Skeletal muscle tissue (tissue), 5 donors: Measurements from ENCODE around the gene SLC35E1. TPM values are rescaled to one million over a fixed set of nuclear protein-coding genes. Genes with fewer than 3 reads are reported as not detected.
"Not testable (repeated sequence)": the region's sequence is repeated elsewhere in the genome, so short reads cannot be mapped to it uniquely, and the experiment has no call there.

Source experiments
- H3K27ac ChIP-seq: one replicate; pipeline ENCODE4 v1.7.0; 2013; ENCODE audit warnings: mild to moderate bottlenecking, low read depth, low read length, inconsistent platforms
- H3K27me3 ChIP-seq, 3 donors: one replicate each; pipeline ENCODE4 v1.7.0; 2013; ENCODE audit warnings: low read length in 3 of 3; ENCODE audit not compliant: control insufficient read depth in 3 of 3, insufficient read depth in 3 of 3
- H3K36me3 ChIP-seq, 3 donors: one replicate each; pipeline ENCODE4 v1.7.0; 2013; ENCODE audit warnings: low read length in 3 of 3; ENCODE audit not compliant: control insufficient read depth in 3 of 3, insufficient read depth in 3 of 3
- H3K4me1 ChIP-seq, 3 donors: one replicate each; pipeline ENCODE4 v1.7.0; 2013; ENCODE audit warnings: low read length in 3 of 3, mild to moderate bottlenecking in 3 of 3; ENCODE audit not compliant: control insufficient read depth in 3 of 3, insufficient read depth in 3 of 3
- H3K4me3 ChIP-seq, 3 donors: one replicate each; pipeline ENCODE4 v1.7.0; 2013; ENCODE audit warnings: low read length in 3 of 3
- H3K9ac ChIP-seq, 3 donors: one replicate each; pipeline ENCODE4 v1.7.0; 2013; ENCODE audit warnings: low read length in 3 of 3, mild to moderate bottlenecking in 3 of 3, moderate library complexity in 2 of 3, low read depth in 1 of 3
- H3K9me3 ChIP-seq, 3 donors: one replicate each; pipeline ENCODE4 v1.7.0; 2013; ENCODE audit warnings: low read length in 3 of 3; ENCODE audit not compliant: control insufficient read depth in 3 of 3
- small RNA-seq: library from RNA; depleted of rRNA; stranded (forward); fragments of <200 nt; gene quantifications from one replicate; pipeline ENCODE3, GENCODE V24; 2014
- total RNA-seq: library from RNA; depleted of rRNA; stranded (reverse); fragments of >200 nt; gene quantifications from one replicate; pipeline ENCODE4 v1.2.3, GENCODE V29; 2014
- donor health status: Osteomylitis.

The SLC35E1 gene
- total RNA-seq, 1 donor from 2014 or later = 16.2 TPM

GRCh38 chr19:16506961-16507360, 65.3 kb downstream of the SLC35E1 start:
- Histone ChIP-seq H3K4me3 (no peak overlapping the region), H3K36me3 (peaks cover 16 to 33% (median 30%) of the 10 kb centered on the region in 3 donors), H3K4me1 (peaks cover 0 to 3% (median 0%) of the 10 kb centered on the region in 3 donors), H3K9ac (peak overlapping the region in 1 of 3 donors; percentile 40), H3K27me3 (no peaks in the 10 kb centered on the region), H3K9me3 (no peaks in the 10 kb centered on the region), H3K27ac (no peak overlapping the region)

GRCh38 chr19:16506161-16506560, 66.1 kb downstream of the SLC35E1 start:
- peaks cover 16 to 34% (median 29%) of the 10 kb centered on the region in 3 donors for H3K36me3 ChIP-seq
- not testable (repeated sequence) for H3K27me3 ChIP-seq, H3K27ac ChIP-seq, H3K9ac ChIP-seq, H3K4me1 ChIP-seq, H3K9me3 ChIP-seq, H3K4me3 ChIP-seq

DNA sequence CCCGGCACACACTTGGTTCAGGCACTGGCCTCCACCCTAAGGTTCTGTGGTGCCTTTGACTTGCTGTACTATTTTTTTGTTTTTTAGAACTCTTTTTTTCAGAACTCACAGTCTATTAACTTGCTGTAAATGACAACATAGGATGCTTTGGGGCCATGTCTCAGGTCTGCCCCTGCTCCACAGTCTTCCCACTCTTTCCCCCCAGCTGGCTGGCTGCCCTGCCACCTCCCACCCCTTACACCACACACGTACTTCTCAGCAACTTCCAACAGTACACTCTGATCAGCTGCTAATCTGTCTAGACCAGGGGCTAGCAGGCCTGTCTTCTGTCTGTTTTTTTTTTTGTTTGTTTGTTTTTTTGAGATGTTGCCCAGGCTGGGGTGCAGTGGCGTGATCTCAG, 67.9 kb downstream of the SLC35E1 start:
- no peaks in the 10 kb centered on the region for H3K27me3 ChIP-seq
- no peak overlapping the region for H3K4me3 ChIP-seq
- no peak overlapping the region for H3K9ac ChIP-seq
- peaks cover 13 to 30% (median 15%) of the 10 kb centered on the region in 3 donors for H3K36me3 ChIP-seq
- peaks cover 0 to 3% (median 0%) of the 10 kb centered on the region in 3 donors for H3K4me1 ChIP-seq
- H3K9me3 ChIP-seq = no peaks in the 10 kb centered on the region
- H3K27ac ChIP-seq = no peak overlapping the region

Small RNA genes within 50 kb of the gene (small RNA-seq; reads per million reads assigned to genes)
- gene RN7SL146P = not detected

Other genes starting within 250 kb of the SLC35E1 start
- gene KLF2, start 247.6 kb downstream of the SLC35E1 start, total RNA-seq = 14.1 TPM
- 15.1 TPM for gene EPS15L1, start 100.4 kb downstream of the SLC35E1 start, total RNA-seq
- under 0.01 TPM for gene CALR3, start 76.2 kb downstream of the SLC35E1 start, total RNA-seq
- 2.6 TPM for gene C19orf44, start 76.0 kb downstream of the SLC35E1 start, total RNA-seq
- gene CHERP, start 30.0 kb downstream of the SLC35E1 start, total RNA-seq = 7.3 TPM
- 2.6 TPM for gene MED26, start 55.8 kb upstream of the SLC35E1 start, total RNA-seq
- 48.0 TPM for gene SMIM7, start 87.7 kb upstream of the SLC35E1 start, total RNA-seq
- 129 TPM for gene TMEM38A, start 88.7 kb upstream of the SLC35E1 start, total RNA-seq
- under 0.01 TPM for gene NWD1, start 147.4 kb upstream of the SLC35E1 start, total RNA-seq